Osteoblast (primary cell): ENCODE measurements around the gene FNDC3B. TPM values are rescaled to one million over a fixed set of nuclear protein-coding genes. Genes with fewer than 3 reads are reported as not detected.

ENCODE experiments used
- DNase-seq: peaks from one replicate; pipeline ENCODE4 v3.0.0; 2011; ENCODE audit warnings: low spot score, mixed read lengths; ENCODE audit not compliant: insufficient read length; ENCODE audit errors: missing footprints
- H2AFZ ChIP-seq: 2 replicates; pipeline ENCODE4 v1.6.0; 2011; ENCODE audit warnings: mild to moderate bottlenecking, low read length
- H3K27ac ChIP-seq: 2 replicates; pipeline ENCODE4 v1.5.1; 2011; ENCODE audit warnings: mild to moderate bottlenecking, low read depth, low read length, moderate library complexity
- H3K27me3 ChIP-seq: 2 replicates; pipeline ENCODE4 v1.6.0; 2012; ENCODE audit warnings: mild to moderate bottlenecking, control low read depth, inconsistent platforms, low read length, moderate library complexity; ENCODE audit not compliant: insufficient read depth
- H3K36me3 ChIP-seq: 2 replicates; pipeline ENCODE4 v1.5.1; 2011; ENCODE audit warnings: mild to moderate bottlenecking, low read length, control low read depth, moderate library complexity; ENCODE audit not compliant: insufficient read depth
- H3K4me1 ChIP-seq: 2 replicates; pipeline ENCODE4 v1.5.1; 2011; ENCODE audit warnings: mild to moderate bottlenecking, low read length, control low read depth, moderate library complexity; ENCODE audit not compliant: insufficient read depth
- H3K4me2 ChIP-seq: 2 replicates; pipeline ENCODE4 v1.6.0; 2011; ENCODE audit warnings: mild to moderate bottlenecking, low read length; ENCODE audit not compliant: insufficient read depth
- H3K4me3 ChIP-seq: fragments of 200-600 bp; sonication (generic); 3 replicates; pipeline ENCODE4 v1.5.1; 2012; ENCODE audit warnings: mild to moderate bottlenecking, low read length, inconsistent platforms; ENCODE audit not compliant: insufficient read depth
- H3K79me2 ChIP-seq: 2 replicates; pipeline ENCODE4 v1.6.0; 2012; ENCODE audit warnings: mild to moderate bottlenecking, low read length, control low read depth, inconsistent platforms; ENCODE audit not compliant: insufficient read depth
- H3K9me3 ChIP-seq: 2 replicates; pipeline ENCODE4 v1.5.1; 2011; ENCODE audit warnings: low read depth, low read length, control low read depth
- H4K20me1 ChIP-seq: 2 replicates; pipeline ENCODE4 v1.6.0; 2012; ENCODE audit warnings: mild to moderate bottlenecking, low read length, control low read depth; ENCODE audit not compliant: insufficient read depth
- total RNA-seq: library from RNA; depleted of rRNA; stranded (reverse); fragments of >200 nt; gene quantifications from 2 replicates; pipeline ENCODE4 v1.2.3, GENCODE V29; 2012
- TF ChIP-seq, protein P1 (sequence below): IDR thresholded peaks from 2 replicates; pipeline ENCODE4 v1.5.1; 2011; ENCODE audit warnings: mild to moderate bottlenecking, low read depth, low read length, moderate library complexity; ENCODE audit errors: extremely low read depth

FNDC3B gene
- total RNA-seq, 1 donor: 179 TPM

DNA sequence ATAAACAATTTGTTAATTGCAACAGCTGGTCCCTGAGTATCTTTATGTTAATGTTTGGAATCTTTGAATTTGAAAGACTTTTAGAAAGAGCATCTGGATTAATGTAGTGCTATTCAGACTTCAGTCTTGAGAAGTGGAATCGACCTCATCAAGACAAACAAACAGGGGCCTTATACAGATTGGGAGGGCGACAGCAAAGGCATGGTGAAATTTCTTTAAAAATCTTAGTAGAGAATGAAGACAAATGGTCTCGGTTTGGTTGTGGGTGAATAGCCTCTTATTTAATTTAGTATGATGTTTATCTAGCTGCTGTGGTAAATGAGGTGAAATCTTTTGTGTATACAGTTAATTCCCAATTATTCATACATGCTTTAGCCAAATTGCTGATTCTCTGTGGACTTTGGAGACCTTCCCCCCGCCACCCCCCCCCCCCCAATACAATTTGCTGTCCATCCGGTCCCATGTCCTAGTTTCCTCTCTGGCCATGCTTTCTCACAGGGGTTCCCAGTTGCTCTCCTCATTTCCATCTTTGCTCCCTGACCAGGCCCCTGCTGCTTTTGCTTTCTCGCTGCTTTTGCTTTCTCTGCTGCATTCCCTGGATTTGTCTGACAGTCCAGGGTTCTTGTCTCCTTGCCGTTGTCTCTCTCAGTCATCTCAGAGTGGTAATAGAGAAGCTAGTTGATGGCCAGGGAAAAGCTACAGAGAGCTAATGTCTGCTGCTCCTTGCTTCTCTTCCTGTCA lies 135.3 kb downstream of the FNDC3B start:
- peaks cover 12% of the 10 kb centered on the region for H3K36me3 ChIP-seq
- no peak overlapping the region for H3K4me3 ChIP-seq
- H3K9me3 ChIP-seq: no peaks in the 10 kb centered on the region
- peaks cover 97% of the 10 kb centered on the region for H3K79me2 ChIP-seq
- H2AFZ ChIP-seq: no peak overlapping the region
- H3K27ac ChIP-seq: peak overlapping the region; percentile 5
- H3K4me2 ChIP-seq: no peak overlapping the region
- TF ChIP-seq, protein P1, sequence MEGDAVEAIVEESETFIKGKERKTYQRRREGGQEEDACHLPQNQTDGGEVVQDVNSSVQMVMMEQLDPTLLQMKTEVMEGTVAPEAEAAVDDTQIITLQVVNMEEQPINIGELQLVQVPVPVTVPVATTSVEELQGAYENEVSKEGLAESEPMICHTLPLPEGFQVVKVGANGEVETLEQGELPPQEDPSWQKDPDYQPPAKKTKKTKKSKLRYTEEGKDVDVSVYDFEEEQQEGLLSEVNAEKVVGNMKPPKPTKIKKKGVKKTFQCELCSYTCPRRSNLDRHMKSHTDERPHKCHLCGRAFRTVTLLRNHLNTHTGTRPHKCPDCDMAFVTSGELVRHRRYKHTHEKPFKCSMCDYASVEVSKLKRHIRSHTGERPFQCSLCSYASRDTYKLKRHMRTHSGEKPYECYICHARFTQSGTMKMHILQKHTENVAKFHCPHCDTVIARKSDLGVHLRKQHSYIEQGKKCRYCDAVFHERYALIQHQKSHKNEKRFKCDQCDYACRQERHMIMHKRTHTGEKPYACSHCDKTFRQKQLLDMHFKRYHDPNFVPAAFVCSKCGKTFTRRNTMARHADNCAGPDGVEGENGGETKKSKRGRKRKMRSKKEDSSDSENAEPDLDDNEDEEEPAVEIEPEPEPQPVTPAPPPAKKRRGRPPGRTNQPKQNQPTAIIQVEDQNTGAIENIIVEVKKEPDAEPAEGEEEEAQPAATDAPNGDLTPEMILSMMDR: no peak
- no peaks in the 10 kb centered on the region for H3K27me3 ChIP-seq
- H3K4me1 ChIP-seq: peaks cover 32% of the 10 kb centered on the region
- peaks cover 60% of the 10 kb centered on the region for H4K20me1 ChIP-seq
- no peak for DNase-seq

DNA sequence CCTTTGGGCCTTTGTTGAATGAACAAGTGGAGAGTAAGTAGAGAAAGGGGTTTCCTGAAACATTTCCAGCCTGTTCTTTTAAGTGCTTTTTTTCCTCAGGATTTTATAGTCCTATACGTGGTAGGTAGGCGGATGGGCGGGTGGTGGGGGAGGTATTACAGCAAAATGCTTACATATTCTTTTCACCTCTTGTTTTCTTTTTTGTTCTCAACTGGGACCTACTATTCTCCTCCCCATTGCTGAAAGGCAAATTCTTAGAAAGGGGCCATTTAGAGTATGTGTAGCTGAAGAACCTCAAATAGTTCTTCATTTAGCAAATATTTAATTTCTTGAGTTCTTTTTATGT lies 135.8 kb downstream of the FNDC3B start:
- Histone ChIP-seq H3K4me2 (no peak overlapping the region), H3K4me1 (peaks cover 27% of the 10 kb centered on the region), H3K27ac (no peak overlapping the region), H3K79me2 (peaks cover 98% of the 10 kb centered on the region), H3K9me3 (no peaks in the 10 kb centered on the region), H4K20me1 (peaks cover 61% of the 10 kb centered on the region), H3K27me3 (no peaks in the 10 kb centered on the region), H2AFZ (no peak overlapping the region), H3K4me3 (no peak overlapping the region), H3K36me3 (peaks cover 11% of the 10 kb centered on the region)
- TF ChIP-seq, protein P1: no peak
- DNase-seq: no peak

DNA sequence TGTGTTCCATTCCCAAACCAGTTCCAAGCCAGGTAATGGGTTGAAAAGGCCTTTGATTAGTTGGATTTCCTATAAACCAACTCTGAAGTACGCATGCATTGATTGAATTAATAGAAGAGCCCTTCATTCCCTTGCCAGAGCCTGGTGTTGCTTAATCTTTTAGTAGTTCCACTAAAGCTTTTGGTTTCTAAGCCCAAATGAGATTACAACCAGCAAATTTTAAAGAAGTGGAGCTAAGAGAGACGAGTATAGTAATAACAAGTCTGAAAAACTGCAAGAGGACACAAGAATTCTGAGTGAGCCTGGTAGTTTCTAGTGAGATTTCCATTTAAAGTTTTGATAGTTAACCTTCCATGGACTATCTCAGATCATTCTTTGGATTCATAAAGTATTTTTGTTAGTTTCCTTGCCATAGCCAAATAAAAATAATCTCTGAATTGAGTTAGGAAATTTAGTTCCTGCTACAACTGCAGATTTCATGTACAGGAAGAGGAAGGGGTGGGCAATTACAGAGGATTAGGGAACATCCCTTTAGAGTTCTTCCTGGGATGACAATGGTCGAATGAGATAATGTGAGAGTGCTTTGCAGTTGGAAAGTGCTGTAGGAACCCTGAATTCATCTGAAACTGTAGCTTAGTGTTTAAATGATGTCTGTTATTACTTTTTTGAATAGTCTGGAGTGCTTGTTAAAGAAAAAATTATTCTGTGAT lies 136.8 kb downstream of the FNDC3B start:
- Histone ChIP-seq H3K4me3 (no peak overlapping the region), H3K36me3 (peaks cover 1% of the 10 kb centered on the region), H3K4me2 (no peak overlapping the region), H3K27me3 (no peaks in the 10 kb centered on the region), H3K9me3 (no peaks in the 10 kb centered on the region), H3K79me2 (peaks cover 98% of the 10 kb centered on the region), H4K20me1 (peaks cover 61% of the 10 kb centered on the region), H2AFZ (no peak overlapping the region), H3K4me1 (peaks cover 26% of the 10 kb centered on the region), H3K27ac (peak overlapping the region; percentile 10)
- DNase-seq: no peak
- TF ChIP-seq, protein P1: no peak

- Histone ChIP-seq H3K9me3 (no peaks in the 10 kb centered on the region), H3K27ac (peak overlapping the region; percentile 3), H3K79me2 (peaks cover 97% of the 10 kb centered on the region), H3K36me3 (no peaks in the 10 kb centered on the region), H3K4me2 (no peak overlapping the region), H3K4me3 (no peak overlapping the region), H3K4me1 (peaks cover 24% of the 10 kb centered on the region), H2AFZ (no peak overlapping the region), H4K20me1 (peaks cover 60% of the 10 kb centered on the region), H3K27me3 (no peaks in the 10 kb centered on the region)
- DNase-seq: no peak
- TF ChIP-seq, protein P1: no peak
These were observed 137.7 kb downstream of the FNDC3B start for GRCh38 chr3:172177046-172177445.
